GM18873 (cell line): Measurements from ENCODE around the gene MRPS18A.
A peak's percentile ranks its signal among the peaks of the same experiment; 100 is the strongest.
"Not testable (repeated sequence)": the region's sequence is repeated elsewhere in the genome, so short reads cannot be mapped to it uniquely, and the experiment has no call there.

Experiments
- ATAC-seq: cut with Tn5 transposase; IDR thresholded peaks from one replicate; pipeline ENCODE4 v1.9.1; 2021; ENCODE audit warnings: mild to moderate bottlenecking, moderate library complexity, moderate number of reproducible peaks; ENCODE audit not compliant: unreplicated experiment, low FRiP score

Gene MRPS18A

DNA sequence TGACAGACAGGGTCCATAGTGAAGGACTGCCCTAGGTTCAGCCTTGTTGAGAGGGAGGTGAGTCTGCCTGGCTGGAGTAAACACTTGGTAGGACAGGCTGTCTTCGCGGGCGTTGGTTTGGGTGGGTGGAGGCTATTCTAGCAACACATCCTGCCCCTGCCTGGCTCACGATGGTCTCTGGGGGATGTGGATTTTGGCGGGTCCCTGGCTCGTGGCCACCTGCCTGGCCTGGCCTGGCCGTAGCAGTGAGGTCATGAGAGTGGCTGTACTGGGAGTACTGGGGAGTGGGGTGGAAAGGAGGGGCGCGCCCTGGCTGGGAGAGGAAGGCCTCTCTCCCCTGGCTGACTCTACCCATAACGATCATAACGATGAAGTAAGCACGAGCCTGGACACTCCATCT is 30.2 kb upstream of the MRPS18A start:
- no peak for ATAC-seq

DNA sequence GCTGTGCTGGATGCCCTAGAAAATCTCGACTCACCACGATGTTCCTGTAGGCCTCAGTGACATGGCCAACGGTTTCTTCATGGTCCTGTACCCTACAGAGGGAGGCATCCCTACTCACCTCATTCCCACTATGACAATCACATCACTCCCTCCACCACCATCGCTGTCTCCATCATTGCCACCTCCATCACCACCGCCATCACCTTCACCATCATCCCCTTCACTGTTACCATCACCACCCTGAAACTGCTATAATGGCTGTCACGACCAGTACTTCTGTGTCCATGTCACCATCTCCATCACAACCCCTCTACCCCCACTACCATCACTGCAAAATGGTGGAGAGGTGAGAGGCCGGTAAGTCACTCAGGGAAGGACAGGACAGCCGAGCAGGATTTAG is 29.8 kb upstream of the MRPS18A start:
- no peak for ATAC-seq

DNA sequence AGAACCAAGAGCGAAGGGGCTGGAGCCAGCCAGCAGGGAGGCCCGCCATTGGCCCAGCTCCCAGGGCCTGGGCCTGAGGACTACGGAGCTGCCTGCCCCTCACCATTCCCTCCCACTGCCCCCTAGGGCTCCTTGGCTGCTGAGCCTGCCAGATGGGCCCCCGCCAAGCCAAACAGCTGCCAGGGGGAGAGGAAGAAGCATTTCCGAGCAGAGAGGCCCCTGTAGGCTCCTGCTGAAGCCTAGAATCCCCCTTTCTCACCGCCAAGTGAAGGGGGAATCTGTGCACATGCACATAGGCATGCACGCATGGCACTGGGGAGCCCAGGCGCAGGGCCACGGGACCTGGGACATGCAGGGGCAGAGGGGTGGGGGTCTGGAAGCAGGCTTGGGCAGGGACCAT is 28.5 kb upstream of the MRPS18A start:
- no peak for ATAC-seq

DNA sequence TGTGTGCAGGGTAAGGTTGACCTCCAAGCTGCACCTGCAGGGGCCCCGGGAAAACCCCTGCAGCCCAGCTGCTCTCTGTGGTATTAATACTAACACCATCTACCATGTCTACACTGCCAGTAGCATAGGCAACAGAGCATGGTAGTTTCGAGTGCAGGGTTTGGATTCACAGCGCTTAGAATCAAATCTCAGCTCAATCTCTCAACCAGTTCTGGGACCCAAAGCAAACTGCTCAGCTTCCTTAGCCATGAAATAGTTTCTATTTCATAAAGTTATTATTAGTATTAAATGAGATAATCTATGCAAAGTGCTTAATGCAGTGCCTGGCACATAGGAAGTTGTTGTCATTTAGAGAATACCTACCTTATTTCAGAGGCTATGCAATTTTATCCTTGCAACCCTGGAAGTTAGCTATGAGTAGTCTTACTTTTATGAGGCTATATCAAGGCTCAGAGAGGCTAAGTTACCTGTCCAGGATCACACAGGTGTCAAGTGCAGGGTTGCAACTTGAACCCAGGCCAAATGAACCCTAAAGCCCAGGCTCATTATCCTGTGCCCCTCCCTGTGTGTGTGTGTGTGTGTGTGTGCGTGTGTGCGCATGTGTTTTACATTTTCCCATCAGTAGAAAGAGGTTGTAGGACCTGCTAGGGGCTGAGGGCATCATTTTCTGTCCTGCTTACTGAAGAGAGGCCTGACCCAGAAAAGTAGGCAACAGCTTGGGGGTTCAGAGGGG is 27.6 kb upstream of the MRPS18A start:
- ATAC-seq, result peak; percentile 82

DNA sequence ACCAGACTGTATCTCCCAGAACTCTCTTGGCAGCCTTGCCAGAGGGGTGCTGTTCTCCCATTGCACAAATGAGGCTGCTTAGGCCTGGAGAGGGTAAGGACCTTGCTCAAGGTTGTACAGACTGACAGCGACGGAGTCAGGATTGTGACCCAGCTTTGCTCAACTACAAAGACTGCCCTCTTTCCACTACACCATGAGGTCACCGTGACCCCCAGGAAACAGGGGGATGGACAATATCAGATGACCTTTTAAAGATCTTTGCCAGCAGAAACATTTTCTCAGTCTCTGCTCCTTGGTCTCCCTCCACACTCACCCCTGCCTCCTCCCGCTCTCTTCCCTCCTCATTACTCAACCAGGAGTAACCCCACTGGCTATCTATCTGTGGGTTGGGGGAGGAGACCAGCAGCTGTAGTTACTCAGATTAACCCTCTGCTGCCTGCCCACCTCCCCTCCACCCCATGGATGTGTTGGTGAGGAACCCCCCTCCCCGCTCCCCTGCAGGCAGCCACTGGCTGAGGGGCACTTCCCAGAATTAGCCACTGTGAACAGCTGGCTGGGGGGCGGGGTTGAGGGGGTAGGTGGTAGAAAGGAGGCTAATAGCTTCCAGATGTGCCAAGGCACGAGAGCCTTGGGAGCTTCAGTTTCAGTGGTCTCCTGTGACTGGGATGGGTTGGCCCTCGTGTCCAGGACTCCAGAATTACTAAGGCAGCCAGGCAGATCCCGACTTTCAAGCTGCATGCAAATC is 26.9 kb upstream of the MRPS18A start:
- ATAC-seq, result peak; percentile 22

DNA sequence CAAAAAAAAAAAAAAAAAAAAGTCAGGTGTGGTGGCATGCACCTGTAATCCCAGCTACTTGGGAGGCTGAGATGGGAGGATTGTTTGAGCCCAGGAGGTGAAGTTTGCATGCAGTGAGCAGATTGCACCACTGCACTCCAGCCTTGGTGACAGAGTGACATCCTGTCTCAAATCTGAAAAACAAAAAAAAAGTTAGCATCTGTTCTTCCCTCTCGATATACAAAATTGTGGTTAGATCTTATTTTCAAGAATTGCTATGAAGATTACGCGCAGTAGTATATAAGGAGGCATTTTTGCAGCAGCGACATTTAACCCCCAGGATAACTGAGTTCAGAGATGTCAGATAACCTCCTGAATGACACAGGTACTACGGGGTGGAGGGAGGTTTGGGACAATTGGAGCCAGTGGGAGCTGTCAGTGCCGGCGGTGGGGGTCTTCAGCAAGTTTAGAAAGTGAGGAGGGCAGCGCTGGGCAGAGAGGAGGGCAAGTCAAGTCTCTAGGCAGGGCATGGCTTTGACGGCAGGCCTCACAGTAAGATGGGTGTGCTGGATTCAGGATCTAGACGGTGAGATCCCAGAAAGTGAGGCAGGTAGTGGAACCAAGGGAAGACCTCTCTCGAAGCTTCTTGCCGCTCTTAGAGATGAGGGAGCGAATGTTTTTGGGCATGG is 26.2 kb upstream of the MRPS18A start:
- no peak for ATAC-seq

DNA sequence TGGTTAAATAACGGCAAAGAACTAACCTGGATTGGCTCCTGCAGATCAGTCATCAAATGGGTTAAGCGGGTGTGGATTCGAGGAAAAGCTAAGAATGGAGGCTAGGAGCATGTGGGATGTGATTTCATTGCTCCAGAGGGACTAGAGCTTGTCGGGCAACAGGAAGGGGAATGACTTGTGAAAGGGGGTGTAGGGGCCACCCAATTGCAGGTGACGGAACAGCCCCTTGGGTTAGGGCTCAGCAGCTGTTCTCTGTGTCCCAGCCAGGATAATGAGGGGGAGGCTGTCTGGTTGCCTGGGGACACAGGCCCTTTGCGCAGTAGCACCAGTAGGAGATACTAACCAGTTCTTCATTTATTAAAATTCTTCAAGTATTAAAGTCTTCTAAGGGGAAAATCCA is 25.0 kb upstream of the MRPS18A start:
- ATAC-seq, result no peak

DNA sequence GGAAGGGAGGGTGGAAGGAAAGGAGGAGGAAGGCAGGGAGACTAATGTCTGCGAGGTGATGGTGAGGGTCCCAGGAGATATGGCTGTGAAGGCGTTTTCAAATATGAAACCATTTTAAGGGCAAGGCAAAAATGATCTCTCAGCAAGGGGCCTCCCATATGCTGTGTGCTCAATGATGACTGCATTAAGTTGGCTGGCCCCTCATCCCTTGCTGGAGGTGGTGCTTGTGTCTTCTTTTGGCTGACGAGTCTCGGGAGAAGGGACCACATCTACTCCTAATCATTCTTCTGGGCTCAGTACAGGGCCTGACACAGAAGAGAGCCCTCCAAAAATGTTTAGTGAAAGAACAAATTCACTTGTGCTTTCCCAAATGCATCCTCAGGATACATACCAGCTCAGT is 23.0 kb upstream of the MRPS18A start:
- ATAC-seq, result no peak

DNA sequence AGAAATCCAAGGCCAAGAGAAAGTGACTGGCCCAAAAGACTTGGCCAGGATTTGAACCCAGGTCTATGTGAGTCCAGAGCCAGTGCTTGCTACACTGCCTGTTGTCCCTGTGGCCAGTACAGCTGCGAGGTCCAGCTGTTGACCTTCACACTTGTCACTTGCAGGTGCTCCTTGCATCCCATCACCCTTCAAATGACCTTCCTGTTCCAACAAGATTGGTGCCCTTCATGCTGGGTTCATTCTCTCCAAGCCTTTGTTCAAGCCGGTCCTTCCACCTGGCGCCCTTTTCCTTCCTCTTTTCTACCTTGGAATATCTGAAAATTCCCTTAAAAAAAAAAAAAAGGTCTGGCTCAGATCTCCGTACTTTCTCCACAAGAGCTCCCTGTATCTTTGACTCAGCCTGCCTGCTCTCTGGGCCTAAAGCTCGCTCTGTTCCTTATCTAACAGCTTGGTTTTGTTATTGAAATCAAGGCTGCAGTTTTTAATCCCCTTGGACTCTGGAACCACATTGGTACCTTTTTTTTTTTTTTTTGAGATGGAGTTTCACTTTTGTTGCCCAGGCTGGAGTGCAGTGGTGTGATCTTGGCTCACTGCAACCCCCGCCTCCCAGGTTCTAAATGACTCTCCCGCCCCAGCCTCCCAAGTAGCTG is 22.2 kb upstream of the MRPS18A start:
- ATAC-seq, result no peak

DNA sequence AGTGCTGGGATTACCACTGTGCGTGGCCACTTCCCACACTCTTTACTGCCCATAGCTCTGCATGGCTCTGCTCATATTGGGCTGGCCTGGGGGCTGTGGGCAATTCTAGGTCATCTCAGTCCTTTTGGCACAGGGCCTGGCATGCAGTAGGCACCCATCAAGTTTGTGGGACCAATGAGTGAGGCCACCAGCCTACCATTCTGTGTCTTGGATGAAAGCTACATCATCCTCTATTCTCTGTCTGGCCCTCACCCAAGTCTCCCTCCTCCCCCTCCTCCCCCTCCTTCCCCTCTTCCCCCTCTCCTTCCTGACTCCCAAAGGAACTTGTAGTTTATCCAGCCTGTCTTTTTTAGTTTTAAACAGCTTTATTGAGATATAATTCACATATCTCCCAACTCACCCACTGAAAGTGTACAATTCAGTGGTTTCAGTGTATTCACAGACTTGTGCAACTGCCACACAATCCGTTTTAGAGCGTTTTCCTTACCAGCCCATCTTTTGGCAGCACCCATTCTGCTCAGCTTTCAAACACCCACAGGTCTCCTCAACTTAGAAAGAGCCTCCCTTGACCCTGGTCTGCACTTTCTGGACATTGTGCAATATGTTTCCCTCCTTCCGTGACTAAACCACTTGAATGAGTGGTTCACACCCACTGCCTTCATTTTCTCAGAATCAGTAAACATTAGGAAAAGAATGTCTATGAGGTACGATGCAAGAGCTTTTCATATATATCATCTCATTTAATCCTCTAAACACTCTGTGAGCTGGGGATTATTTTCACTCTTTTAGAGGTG is 21.5 kb upstream of the MRPS18A start:
- no peak for ATAC-seq

DNA sequence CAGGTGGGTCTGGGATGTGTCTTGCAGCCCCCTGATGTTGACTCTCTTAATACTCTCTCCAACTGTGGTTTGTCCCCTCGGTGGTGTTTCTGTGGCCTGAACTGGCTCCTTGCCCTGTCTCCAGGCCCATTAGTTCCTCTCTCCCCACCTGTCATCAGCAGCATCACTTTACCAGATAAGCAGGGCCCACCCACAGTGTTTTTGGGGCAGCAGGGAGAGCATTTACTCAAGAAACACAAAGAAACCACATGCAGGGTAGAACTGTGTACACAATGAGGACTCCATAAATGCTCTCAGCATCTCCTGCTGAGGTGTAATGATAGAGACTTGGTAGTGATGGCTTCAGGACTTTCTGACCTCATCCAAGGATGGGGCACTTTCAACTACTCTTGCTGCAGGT is 20.2 kb upstream of the MRPS18A start:
- no peak for ATAC-seq

DNA sequence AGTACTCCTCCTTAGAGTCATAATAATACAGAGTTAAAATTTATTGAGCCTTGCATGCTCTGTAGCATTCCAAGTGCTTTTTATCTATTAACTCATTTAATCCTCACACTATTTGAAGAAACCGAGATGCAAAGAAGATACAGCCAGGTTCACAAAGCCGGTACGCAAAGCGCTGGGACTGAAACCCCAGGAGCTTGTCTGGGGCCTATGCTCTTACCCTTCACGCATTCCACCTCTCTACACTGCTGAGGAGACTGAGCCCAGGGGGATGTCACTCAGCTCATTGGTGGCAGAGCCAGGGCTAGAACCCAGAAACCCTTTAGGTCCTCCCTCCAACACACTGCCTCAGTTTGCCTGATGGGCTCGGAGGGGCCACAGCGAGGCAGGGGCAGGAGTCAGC is 19.7 kb upstream of the MRPS18A start:
- ATAC-seq, result no peak

DNA sequence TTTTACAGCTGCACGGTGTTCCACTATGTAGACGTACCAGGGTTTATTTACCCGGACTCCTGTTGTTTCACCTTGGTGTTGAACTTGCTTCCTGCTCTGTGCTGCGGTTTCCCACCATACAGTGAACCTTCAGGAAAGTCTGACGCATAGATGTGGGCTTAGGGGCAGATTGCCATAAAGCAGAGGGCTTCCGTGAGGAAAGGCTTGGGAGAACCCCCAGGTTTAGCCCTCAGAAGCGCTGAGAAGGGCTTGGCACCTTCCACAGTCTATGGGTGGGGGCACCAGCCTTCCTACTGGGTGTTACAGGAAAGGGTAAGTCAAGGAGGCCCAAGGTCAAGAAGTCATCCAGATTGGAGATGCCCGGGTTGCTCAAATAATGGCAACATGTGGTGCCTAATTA is 19.2 kb upstream of the MRPS18A start:
- ATAC-seq, result no peak

DNA sequence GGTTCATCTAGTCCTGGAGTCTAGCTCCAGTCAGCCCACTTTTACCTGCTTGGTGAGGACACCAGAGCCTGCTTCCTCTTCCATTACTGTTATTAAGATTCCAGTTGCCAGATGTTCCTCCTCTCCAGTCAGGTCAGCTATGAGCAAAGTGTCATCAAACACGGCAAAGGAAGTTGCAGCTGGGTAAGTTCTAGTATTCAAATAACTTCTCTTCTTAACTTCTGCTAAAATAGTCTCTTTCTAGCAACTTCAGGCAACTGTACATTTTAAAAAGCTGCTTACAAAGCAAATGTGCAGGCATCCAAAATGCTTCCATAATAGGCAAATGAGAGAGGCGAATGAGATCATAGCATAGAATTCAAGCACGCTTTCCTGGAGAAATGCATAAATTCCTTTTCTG is 18.4 kb upstream of the MRPS18A start:
- ATAC-seq, result no peak

DNA sequence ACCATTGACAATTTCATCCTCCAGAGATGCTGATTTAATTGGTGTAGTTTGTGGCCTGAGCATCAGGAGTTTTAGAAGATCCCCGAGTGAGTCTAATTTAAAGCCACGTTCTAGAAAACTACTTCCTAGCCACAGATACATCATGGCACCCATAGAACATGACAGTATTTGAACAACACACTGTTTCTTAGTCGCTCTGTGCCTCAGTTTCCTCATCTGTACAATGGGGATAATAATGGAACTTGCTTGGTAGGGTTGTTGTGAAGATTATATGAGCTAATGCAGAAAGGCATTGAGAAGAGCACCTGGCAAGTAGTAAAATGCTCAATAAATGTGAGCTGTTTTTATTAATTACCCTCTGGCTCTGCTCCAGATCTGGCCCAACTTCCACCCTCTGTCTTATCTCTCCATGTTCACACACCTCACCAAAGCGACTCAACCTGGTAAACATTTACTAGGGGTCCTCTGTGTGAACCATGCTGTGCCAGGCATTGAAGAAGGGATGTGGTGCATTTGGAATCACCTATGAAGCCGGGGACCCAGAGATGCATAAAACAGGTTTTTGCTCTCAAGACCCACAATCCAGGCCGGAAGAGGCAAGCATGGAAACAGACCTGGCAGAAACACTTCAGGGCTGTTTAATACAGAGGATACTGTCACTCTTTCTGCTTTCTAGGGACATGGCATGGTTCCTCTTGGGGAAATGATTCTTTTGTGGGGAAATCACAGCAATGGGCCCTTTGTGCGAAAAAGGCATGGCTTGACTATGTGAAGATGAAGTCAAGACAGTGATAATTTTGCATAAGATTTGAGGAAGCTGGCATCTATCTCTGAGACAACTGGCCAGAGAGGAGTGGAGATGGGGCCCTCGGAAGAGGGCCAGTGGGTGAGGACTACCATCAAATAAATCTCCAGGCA is 16.2 kb upstream of the MRPS18A start:
- ATAC-seq, result no peak

DNA sequence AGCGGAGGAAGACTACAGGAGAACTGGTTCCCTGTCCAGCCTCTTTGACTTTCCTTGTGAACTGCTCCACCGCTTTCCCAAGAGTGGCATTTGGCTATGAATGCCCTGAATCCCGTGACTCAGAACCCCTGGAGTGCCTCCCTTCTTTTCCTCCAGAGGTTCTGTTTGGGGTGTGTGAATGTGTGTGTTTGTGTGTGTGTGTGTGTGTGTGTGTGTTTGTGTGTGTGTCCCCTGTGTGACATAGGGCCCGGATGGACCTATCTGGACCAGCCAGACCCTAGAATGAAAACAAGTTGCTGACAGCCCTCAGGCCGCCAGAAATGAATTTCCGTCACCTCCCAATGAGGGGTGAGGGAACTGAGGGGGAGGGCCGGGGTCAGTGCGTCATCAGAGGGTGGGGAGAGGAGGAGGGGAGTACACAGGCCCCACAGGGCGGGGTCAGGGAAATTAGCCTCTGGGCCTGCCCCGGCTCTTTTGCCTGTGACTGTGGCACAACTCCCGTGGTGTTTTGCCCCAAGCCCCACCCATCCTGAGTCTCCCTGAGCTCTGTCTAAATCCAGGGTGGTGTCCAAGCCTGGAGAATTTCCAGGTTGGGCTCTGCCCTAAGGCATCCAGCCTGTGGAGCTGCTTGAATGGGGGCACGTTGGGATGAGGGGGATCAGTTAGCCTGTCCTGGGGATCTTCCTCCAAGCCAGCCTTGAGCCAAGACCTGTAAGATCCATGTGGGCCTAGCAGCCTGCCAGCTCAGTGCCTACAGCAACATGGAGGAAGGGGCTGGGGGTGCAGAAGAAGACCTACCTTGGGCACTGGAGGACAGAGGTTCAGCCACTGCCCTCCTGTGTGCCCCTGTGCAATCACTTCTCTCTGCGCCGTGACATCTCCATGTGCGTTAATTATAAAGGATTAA is 15.2 kb upstream of the MRPS18A start:
- ATAC-seq, result no peak

DNA sequence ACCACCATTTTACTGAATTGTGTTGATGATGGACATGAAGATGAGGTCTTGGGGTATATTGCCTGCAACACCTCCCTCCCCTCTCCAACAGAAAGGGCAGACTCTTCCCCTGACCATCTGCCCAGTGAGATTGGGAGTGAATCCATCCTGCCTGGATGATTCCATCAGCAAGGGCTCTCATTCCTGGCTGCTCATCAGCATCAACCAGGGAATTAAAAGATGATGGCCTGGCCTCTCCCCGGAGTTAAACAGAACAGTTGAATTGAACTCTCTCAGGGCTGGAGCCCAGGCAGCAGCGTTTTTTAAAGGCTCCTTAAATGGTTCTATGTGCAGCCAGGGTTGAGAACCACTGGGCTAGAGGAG is 14.6 kb upstream of the MRPS18A start:
- ATAC-seq, result no peak

DNA sequence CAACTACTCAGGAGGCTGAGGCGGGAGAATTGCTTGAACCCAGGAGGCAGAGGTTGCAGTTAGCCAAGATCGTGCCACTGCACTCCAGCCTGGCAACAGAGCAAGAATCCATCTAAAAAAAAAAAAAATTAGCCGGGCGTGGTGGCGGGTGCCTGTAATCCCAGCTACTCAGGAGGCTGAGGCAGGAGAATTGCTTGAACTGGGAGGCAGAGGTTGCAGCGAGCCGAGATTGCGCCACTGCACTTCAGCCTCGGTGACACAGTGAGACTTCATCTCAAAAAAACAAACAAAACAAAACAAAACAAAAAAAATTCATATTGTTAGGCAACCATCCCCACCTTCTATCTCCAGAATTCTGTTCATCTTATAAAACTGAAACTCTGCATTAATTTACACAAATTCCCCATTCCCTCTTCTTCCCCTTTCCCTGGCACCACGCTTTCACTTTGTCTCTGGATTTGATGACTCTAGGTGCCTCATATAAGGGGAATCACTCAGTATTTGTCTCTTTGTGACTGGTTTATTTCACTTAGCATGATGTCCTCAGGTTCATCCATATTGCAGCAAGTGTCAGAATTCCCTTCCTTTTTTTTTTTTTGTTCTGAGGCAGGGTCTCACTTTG is 13.5 kb upstream of the MRPS18A start:
- ATAC-seq, result not testable (repeated sequence)
